GM12878 (cell line): ENCODE measurements around the gene SPSB2. TPM values are rescaled to one million over a fixed set of nuclear protein-coding genes. Genes with fewer than 3 reads are reported as not detected.
A peak's percentile ranks its signal among the peaks of the same experiment; 100 is the strongest.

Source experiments
- BMI1 ChIP-seq: fragments of 450-650 bp; IDR thresholded peaks from 2 replicates; pipeline ENCODE4 v1.6.1; 2016; ENCODE audit warnings: mild to moderate bottlenecking, moderate library complexity, borderline replicate concordance
- CREM ChIP-seq: IDR thresholded peaks from 2 replicates; pipeline ENCODE4 v1.6.1; 2014; ENCODE audit warnings: antibody characterized with exemption, low read depth
- EED ChIP-seq: sonication (generic); IDR thresholded peaks from 2 replicates; pipeline ENCODE4 v1.6.1; 2016; ENCODE audit warnings: antibody characterized with exemption, low read depth
- ESRRA ChIP-seq: IDR thresholded peaks from 2 replicates; pipeline ENCODE4 v1.6.1; 2012; ENCODE audit warnings: mild to moderate bottlenecking, low read length, improper control_type of control experiment
- FOXK2 ChIP-seq: fragments of 450-650 bp; IDR thresholded peaks from 2 replicates; pipeline ENCODE4 v1.6.1; 2017; ENCODE audit warnings: mild to moderate bottlenecking, moderate library complexity
- GABPA ChIP-seq: IDR thresholded peaks from 2 replicates; pipeline ENCODE4 v1.6.1; 2014; ENCODE audit warnings: antibody characterized with exemption, low read depth, mild to moderate bottlenecking, inconsistent platforms
- GATAD2B ChIP-seq: fragments of 450-650 bp; conservative IDR thresholded peaks from 2 replicates; pipeline ENCODE4 v1.6.1; 2017; ENCODE audit warnings: low read depth, mild to moderate bottlenecking, moderate library complexity
- HCFC1 ChIP-seq: fragments of 150-350 bp; IDR thresholded peaks from 2 replicates; pipeline ENCODE4 v1.6.1; 2014; ENCODE audit warnings: low read length
- JUNB ChIP-seq: IDR thresholded peaks from 2 replicates; pipeline ENCODE4 v1.6.1; 2016; ENCODE audit warnings: antibody characterized with exemption, mild to moderate bottlenecking
- LARP7 ChIP-seq: fragments of 450-650 bp; IDR thresholded peaks from 2 replicates; pipeline ENCODE4 v1.6.1; 2017; ENCODE audit warnings: mild to moderate bottlenecking
- NR2C1 ChIP-seq: fragments of 450-650 bp; IDR thresholded peaks from 2 replicates; pipeline ENCODE4 v1.6.1; 2017; ENCODE audit warnings: antibody characterized with exemption, mild to moderate bottlenecking, moderate library complexity
- NR2F1 ChIP-seq: fragments of 450-650 bp; conservative IDR thresholded peaks from 2 replicates; pipeline ENCODE4 v1.6.1; 2017; ENCODE audit warnings: mild to moderate bottlenecking
- PBX3 ChIP-seq: IDR thresholded peaks from 2 replicates; pipeline ENCODE4 v1.6.1; 2011; ENCODE audit warnings: mild to moderate bottlenecking, low read depth, low read length, moderate library complexity; ENCODE audit not compliant: insufficient replicate concordance
- RAD21 ChIP-seq: IDR thresholded peaks from 2 replicates; pipeline ENCODE4 v1.6.1; 2011; ENCODE audit warnings: mild to moderate bottlenecking, low read depth, low read length, moderate library complexity; ENCODE audit not compliant: insufficient read depth
- RELB ChIP-seq: fragments of 450-650 bp; IDR thresholded peaks from 2 replicates; pipeline ENCODE4 v1.6.1; 2017; ENCODE audit warnings: low read depth, mild to moderate bottlenecking, moderate library complexity
- SIX5 ChIP-seq: IDR thresholded peaks from 2 replicates; pipeline ENCODE4 v1.6.1; 2011; ENCODE audit warnings: mild to moderate bottlenecking, low read depth, low read length, moderate library complexity; ENCODE audit not compliant: severe bottlenecking
- SP1 ChIP-seq: IDR thresholded peaks from one replicate; pipeline ENCODE4 v1.6.1; 2011; ENCODE audit warnings: low read depth, low read length
- SREBF2 ChIP-seq: IDR thresholded peaks from 2 replicates; pipeline ENCODE4 v1.6.1; 2012; ENCODE audit warnings: mild to moderate bottlenecking, low read length
- SUPT20H ChIP-seq: IDR thresholded peaks from 2 replicates; pipeline ENCODE4 v1.6.1; 2011; ENCODE audit warnings: low read depth, mild to moderate bottlenecking, low read length, moderate library complexity, borderline replicate concordance; ENCODE audit not compliant: control insufficient read depth
- USF2 ChIP-seq: IDR thresholded peaks from 2 replicates; pipeline ENCODE4 v1.6.1; 2011; ENCODE audit warnings: low read depth, low read length, improper control_type of control experiment, borderline replicate concordance
- ZBTB40 ChIP-seq: fragments of 450-650 bp; IDR thresholded peaks from 2 replicates; pipeline ENCODE4 v1.6.1; 2016; ENCODE audit warnings: mild to moderate bottlenecking, moderate library complexity, borderline replicate concordance
- ZNF217 ChIP-seq: fragments of 450-650 bp; IDR thresholded peaks from 2 replicates; pipeline ENCODE4 v1.6.1; 2017; ENCODE audit warnings: antibody characterized with exemption, mild to moderate bottlenecking
- ZNF622 ChIP-seq: fragments of 450-650 bp; IDR thresholded peaks from 2 replicates; pipeline ENCODE4 v1.6.1; 2017; ENCODE audit warnings: mild to moderate bottlenecking, inconsistent platforms
- polyA plus RNA-seq, 11 experiments: library from polyadenylated mRNA; depleted of rRNA in 4 of 11; unstranded in 6 of 11; stranded (reverse) in 5 of 11; fragments of >200 nt; fragmentation: Nextera tagmentation in 4 of 11; fragmentation: Illumina TruSeq in 1 of 11; extraction: Ambion mirVana in 4 of 11; extraction: Trizol in 1 of 11; gene quantifications; 1 replicate in 1 of 11; 2 replicates in 10 of 11; pipeline versions ENCODE4 v1.2.1 to v1.2.3, GENCODE V29; 2011 to 2016; ENCODE audit warnings: inconsistent platforms in 2 of 11, missing spikeins in 2 of 11, low read depth in 1 of 11
- total RNA-seq, 4 experiments: library from RNA; depleted of rRNA in 3 of 4; stranded (reverse); fragments of >200 nt in 3 of 4; fragmentation: Illumina TruSeq in 1 of 4; extraction: Trizol in 1 of 4; gene quantifications; 2 replicates each; pipeline versions ENCODE4 v1.2.1 to v1.2.3, GENCODE V29; 2013 to 2021

Gene SPSB2
- total and polyA plus RNA-seq, 10 of the 15 experiments (the other 5 are each of a cell fraction or from before 2014, with no cell fraction given), result 0.08 to 5.6 (median 2.7) TPM

GRCh38 chr12:6890789-6891645 lies 17.9 kb upstream of the SPSB2 start (continued):
- TF ChIP-seq ZNF622 (no peak), HCFC1 (peak; percentile 38), GABPA (no peak; the same call in 1 of the 2 replicates), CREM (peak; percentile 64), FOXK2 (no peak), LARP7 (peak; percentile 95), JUNB (no peak), USF2 (peak; percentile 89), SUPT20H (no peak), SP1 (peak; percentile 65), BMI1 (no peak), NR2F1 (peak; percentile 45; the same call in 1 of the 2 replicates), PBX3 (peak; percentile 28), ZNF217 (0 out of 2 replicates have a peak, but pooled peaks have one; percentile 73), RELB (peak; percentile 32; the same call in 1 of the 2 replicates), GATAD2B (peak; percentile 76), SIX5 (no peak), ESRRA (no peak), ZBTB40 (peak; percentile 48; the same call in 1 of the 2 replicates), RAD21 (0 out of 2 replicates have a peak, but pooled peaks have one; percentile 26), SREBF2 (0 out of 2 replicates have a peak, but pooled peaks have one; percentile 5), EED (no peak), NR2C1 (peak; percentile 43; the same call in 1 of the 2 replicates)
